ENCODE measurements around the gene P4HA2. TPM values are rescaled to one million over a fixed set of nuclear protein-coding genes. Genes with fewer than 3 reads are reported as not detected.

P4HA2 gene
- total RNA-seq, 2 experiments from 2014 or later: 6.1 to 8.9 TPM

- H3K36me3 Mint-ChIP-seq (ENCODE audit: low read depth): no peaks in the 10 kb centered on the region
- no peak overlapping the region for H3K4me3 Mint-ChIP-seq
- H3K4me1 Mint-ChIP-seq: no peaks in the 10 kb centered on the region
- no peaks in the 10 kb centered on the region for H3K27me3 Mint-ChIP-seq
- no peaks in the 10 kb centered on the region for H3K9me3 Mint-ChIP-seq (ENCODE audit: low read depth)
- intact Hi-C loops (cut with DNase I, micrococcal nuclease): no loop called here
- CTCF ChIA-PET: interaction anchor here (1.1 to 2.8 kb wide), 2 partner anchors 18 to 33 kb away, joined by 3 to 12 read pairs; no protein-coding TSS in a partner anchor
- ATAC-seq: no peak
- DNase-seq: no peak
- POLR2A ChIA-PET: no interaction called here
- H3K27ac Mint-ChIP-seq: no peak overlapping the region
Measured at GRCh38 chr5:132205385-132206125, 22.1 kb downstream of the P4HA2 start.

GRCh38 chr5:132204371-132205135, 23.1 kb downstream of the P4HA2 start:
- DNase-seq (no peak), ATAC-seq (no peak)
- POLR2A ChIA-PET: no interaction called here
- CTCF ChIA-PET: interaction anchor here (1.2 to 2.8 kb wide), 2 partner anchors 33 to 34 kb away, joined by 3 to 12 read pairs; no protein-coding TSS in a partner anchor
- no peak overlapping the region for H3K4me3 Mint-ChIP-seq
- no peaks in the 10 kb centered on the region for H3K4me1 Mint-ChIP-seq
- H3K36me3 Mint-ChIP-seq (ENCODE audit: low read depth): no peaks in the 10 kb centered on the region
- intact Hi-C loops (cut with DNase I, micrococcal nuclease): no loop called here
- no peak overlapping the region for H3K27ac Mint-ChIP-seq
- H3K27me3 Mint-ChIP-seq: no peaks in the 10 kb centered on the region
- H3K9me3 Mint-ChIP-seq (ENCODE audit: low read depth): no peaks in the 10 kb centered on the region

- H3K36me3 Mint-ChIP-seq (ENCODE audit: low read depth): no peaks in the 10 kb centered on the region
- H3K27ac Mint-ChIP-seq: no peak overlapping the region
- DNase-seq (no peak), ATAC-seq (no peak)
- intact Hi-C loops (cut with DNase I, micrococcal nuclease): no loop called here
- no peaks in the 10 kb centered on the region for H3K27me3 Mint-ChIP-seq
- no peak overlapping the region for H3K4me3 Mint-ChIP-seq
- CTCF ChIA-PET: interaction anchor here (0.6 to 1.3 kb wide), 3 partner anchors 11 to 34 kb away, joined by 3 read pairs; no protein-coding TSS in a partner anchor
- H3K9me3 Mint-ChIP-seq (ENCODE audit: low read depth): no peaks in the 10 kb centered on the region
- no peaks in the 10 kb centered on the region for H3K4me1 Mint-ChIP-seq
- POLR2A ChIA-PET: no interaction called here
Measured at GRCh38 chr5:132203916-132204315, 23.7 kb downstream of the P4HA2 start.

- DNase-seq (no peak), ATAC-seq (no peak)
- H3K27me3 Mint-ChIP-seq: no peaks in the 10 kb centered on the region
- ChIA-PET POLR2A (no interaction called here), CTCF (interaction anchor here (0.6 to 1.3 kb wide), 3 partner anchors 11 to 35 kb away, joined by 3 read pairs; no protein-coding TSS in a partner anchor)
- H3K4me1 Mint-ChIP-seq: no peaks in the 10 kb centered on the region
- no peaks in the 10 kb centered on the region for H3K36me3 Mint-ChIP-seq (ENCODE audit: low read depth)
- intact Hi-C loops (cut with DNase I, micrococcal nuclease): no loop called here
- H3K9me3 Mint-ChIP-seq (ENCODE audit: low read depth): no peaks in the 10 kb centered on the region
- no peak overlapping the region for H3K27ac Mint-ChIP-seq
- no peak overlapping the region for H3K4me3 Mint-ChIP-seq
Measured at GRCh38 chr5:132203464-132203818, 24.2 kb downstream of the P4HA2 start.

- Mint-ChIP-seq H3K27me3 (no peaks in the 10 kb centered on the region), H3K27ac (no peak overlapping the region), H3K4me3 (no peak overlapping the region), H3K36me3 (ENCODE audit: low read depth) (no peaks in the 10 kb centered on the region), H3K4me1 (no peaks in the 10 kb centered on the region), H3K9me3 (ENCODE audit: low read depth) (no peaks in the 10 kb centered on the region)
- intact Hi-C loops (cut with DNase I, micrococcal nuclease): no loop called here
- CTCF ChIA-PET: interaction anchor here (1.2 to 1.3 kb wide), 2 partner anchors 10 to 35 kb away, joined by 3 read pairs; no protein-coding TSS in a partner anchor
- DNase-seq (no peak), ATAC-seq (no peak)
- POLR2A ChIA-PET: interaction anchor here (0.6 to 0.7 kb wide), 2 partner anchors 105 to 648 kb away, joined by 3 to 10 read pairs; no protein-coding TSS in a partner anchor
Measured at GRCh38 chr5:132202711-132203463, 24.8 kb downstream of the P4HA2 start.

- DNase-seq: no peak
- CTCF ChIA-PET: interaction anchor here (0.9 to 1.3 kb wide), 2 partner anchors 9 to 136 kb away, joined by 4 to 7 read pairs; no protein-coding TSS in a partner anchor
Measured at GRCh38 chr5:132199116-132199680, 28.5 kb downstream of the P4HA2 start.

GRCh38 chr5:132198571-132198970, 29.1 kb downstream of the P4HA2 start:
- no peaks in the 10 kb centered on the region for H3K27me3 Mint-ChIP-seq
- no peak for ATAC-seq
- no peak overlapping the region for H3K27ac Mint-ChIP-seq
- intact Hi-C loops (cut with DNase I, micrococcal nuclease): no loop called here
- H3K36me3 Mint-ChIP-seq (ENCODE audit: low read depth): no peaks in the 10 kb centered on the region
- H3K4me1 Mint-ChIP-seq: no peaks in the 10 kb centered on the region
- H3K4me3 Mint-ChIP-seq: no peak overlapping the region
- no peaks in the 10 kb centered on the region for H3K9me3 Mint-ChIP-seq (ENCODE audit: low read depth)
- POLR2A ChIA-PET: interaction anchor here (0.7 kb wide), 1 partner anchor 62 kb away, joined by 3 read pairs; no protein-coding TSS in a partner anchor
- DNase-seq: no peak
- CTCF ChIA-PET: interaction anchor here (0.9 kb wide), 1 partner anchor 136 kb away, joined by 4 read pairs; no protein-coding TSS in a partner anchor

More at GRCh38 chr5:132199116-132199680, 28.5 kb downstream of the P4HA2 start:
- intact Hi-C loops (cut with DNase I, micrococcal nuclease): no loop called here
- no peak overlapping the region for H3K27ac Mint-ChIP-seq
- POLR2A ChIA-PET: interaction anchor here (0.7 kb wide), 1 partner anchor 62 kb away, joined by 3 read pairs; no protein-coding TSS in a partner anchor
- H3K4me1 Mint-ChIP-seq: no peaks in the 10 kb centered on the region
- H3K4me3 Mint-ChIP-seq: no peak overlapping the region
- no peaks in the 10 kb centered on the region for H3K9me3 Mint-ChIP-seq (ENCODE audit: low read depth)
- no peaks in the 10 kb centered on the region for H3K27me3 Mint-ChIP-seq
- no peaks in the 10 kb centered on the region for H3K36me3 Mint-ChIP-seq (ENCODE audit: low read depth)
- no peak for ATAC-seq

- DNase-seq: no peak
- H3K4me1 Mint-ChIP-seq: no peaks in the 10 kb centered on the region
- ChIA-PET POLR2A (no interaction called here), CTCF (interaction anchor here (0.8 to 1.2 kb wide), 2 partner anchors 43 to 134 kb away, joined by 3 to 6 read pairs; no protein-coding TSS in a partner anchor)
- intact Hi-C loops (cut with DNase I, micrococcal nuclease): no loop called here
- H3K36me3 Mint-ChIP-seq (ENCODE audit: low read depth): no peaks in the 10 kb centered on the region
- no peaks in the 10 kb centered on the region for H3K9me3 Mint-ChIP-seq (ENCODE audit: low read depth)
- H3K4me3 Mint-ChIP-seq: no peak overlapping the region
- H3K27me3 Mint-ChIP-seq: no peaks in the 10 kb centered on the region
- H3K27ac Mint-ChIP-seq: no peak overlapping the region
- ATAC-seq: no peak
Measured at GRCh38 chr5:132195727-132196126, 31.9 kb downstream of the P4HA2 start.

GRCh38 chr5:132193165-132193694, 34.4 kb downstream of the P4HA2 start:
- no peaks in the 10 kb centered on the region for H3K4me1 Mint-ChIP-seq
- no peaks in the 10 kb centered on the region for H3K36me3 Mint-ChIP-seq (ENCODE audit: low read depth)
- H3K4me3 Mint-ChIP-seq: no peak overlapping the region
- DNase-seq (no peak), ATAC-seq (no peak)
- CTCF ChIA-PET: interaction anchor here (0.6 to 0.9 kb wide), 3 partner anchors 14 to 1322 kb away, joined by 3 to 6 read pairs (median 3); no protein-coding TSS in a partner anchor
- intact Hi-C loops (cut with DNase I, micrococcal nuclease): no loop called here
- POLR2A ChIA-PET: no interaction called here
- H3K9me3 Mint-ChIP-seq (ENCODE audit: low read depth): no peaks in the 10 kb centered on the region
- H3K27ac Mint-ChIP-seq: no peak overlapping the region
- H3K27me3 Mint-ChIP-seq: peaks cover 5% of the 10 kb centered on the region

- intact Hi-C loops (cut with DNase I, micrococcal nuclease): loop anchor here in 1 of 2 experiments (1.0 kb wide), 1 partner anchor 125 kb away; no protein-coding TSS in a partner anchor
- H3K4me3 Mint-ChIP-seq: no peak overlapping the region
- no peaks in the 10 kb centered on the region for H3K4me1 Mint-ChIP-seq
- ChIA-PET POLR2A (interaction anchor here (0.7 kb wide), 2 partner anchors 79 to 837 kb away, joined by 3 to 8 read pairs; no protein-coding TSS in a partner anchor), CTCF (interaction anchor here (0.6 to 2.9 kb wide), 32 partner anchors 10 to 708 kb away, joined by 3 to 34 read pairs (median 3); partner anchors contain the start of genes ACSL6, SLC22A4 and SLC22A5)
- DNase-seq: peak; percentile 17
- ATAC-seq: peak; percentile 100
- H3K27ac Mint-ChIP-seq: no peak overlapping the region
- H3K27me3 Mint-ChIP-seq: peaks cover 9% of the 10 kb centered on the region
- H3K9me3 Mint-ChIP-seq (ENCODE audit: low read depth): no peaks in the 10 kb centered on the region
- H3K36me3 Mint-ChIP-seq (ENCODE audit: low read depth): no peaks in the 10 kb centered on the region
Measured at GRCh38 chr5:132190161-132190817, 37.4 kb downstream of the P4HA2 start.
